Measurements from ENCODE around the gene ZNF892. TPM values are rescaled to one million over a fixed set of nuclear protein-coding genes. Genes with fewer than 3 reads are reported as not detected.
"Not testable (repeated sequence)": the region's sequence is repeated elsewhere in the genome, so short reads cannot be mapped to it uniquely, and the experiment has no call there.

ZNF892 gene
- total and polyA plus RNA-seq, 2 of the 13 experiments (the other 11 are each of a cell fraction or from before 2014, with no cell fraction given) = not detected

DNA sequence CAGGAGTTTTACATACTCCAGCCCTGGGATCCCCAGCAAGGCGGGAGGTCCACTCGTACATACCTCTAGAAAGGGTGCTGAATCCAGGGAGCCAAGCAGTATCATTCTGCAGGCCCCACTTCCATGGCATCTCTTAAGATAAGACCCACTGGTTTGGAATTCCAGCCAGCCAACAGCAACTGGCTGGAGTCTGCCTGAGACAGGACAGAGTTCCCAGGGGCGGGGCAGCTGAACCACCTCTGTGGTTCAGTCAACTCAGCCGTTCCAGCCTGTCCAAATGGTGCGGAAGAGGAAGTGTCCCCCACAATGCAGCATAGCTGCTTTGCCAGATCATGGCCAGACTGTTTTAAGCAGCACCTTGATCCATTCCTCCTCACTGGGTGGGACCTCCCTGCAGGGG, 33.2 kb downstream of the ZNF892 start:
- intact Hi-C loops (cut with micrococcal nuclease; ENCODE audit: unreplicated experiment) = no loop called here
- FAIRE-seq (no peak), ATAC-seq (no peak), DNase-seq (ENCODE audit: low spot score) (no peak)
- H3K4me3 ChIP-seq (replicated peaks in 1 of 3; ENCODE audit: insufficient read depth in 1 of 3, low read depth in 2 of 3, low read length in 3 of 3) = no peak overlapping the region
- no peak overlapping the region for H3K9ac ChIP-seq (ENCODE audit: insufficient read depth, low read depth, low read length)
- CTCF ChIA-PET (ENCODE audit: low intra/inter-chr PET ratio, low total read pairs) = no interaction called here
- no peaks in the 10 kb centered on the region; a peak in 1 of 5 replicates for H3K27me3 ChIP-seq (ENCODE audit: control insufficient read depth in 1 of 2, insufficient read depth in 2 of 2, low read length in 2 of 2)
- no peak overlapping the region for H2AFZ ChIP-seq (ENCODE audit: low read length)
- WGBS (ENCODE audit: low lambda C conversion rate) = 41% methylated on average over 3 of the region's 5 CpGs
- no peak for TF ChIP-seq POLR2AphosphoS5 (IDR thresholded peaks at IDR 0.05; ENCODE audit: low read depth, low read length)
- TF ChIP-seq NCOR1 (IDR thresholded peaks at IDR 0.05; ENCODE audit: borderline replicate concordance, low read length) = no peak
- no peak for TF ChIP-seq SYNCRIP (IDR thresholded peaks at IDR 0.05; ENCODE audit: insufficient read depth, low read depth, low read length)
- no peak for TF ChIP-seq ZFAT (CRISPR knock-in tag; conservative IDR thresholded peaks at IDR 0.05)
- TF ChIP-seq, protein P1, sequence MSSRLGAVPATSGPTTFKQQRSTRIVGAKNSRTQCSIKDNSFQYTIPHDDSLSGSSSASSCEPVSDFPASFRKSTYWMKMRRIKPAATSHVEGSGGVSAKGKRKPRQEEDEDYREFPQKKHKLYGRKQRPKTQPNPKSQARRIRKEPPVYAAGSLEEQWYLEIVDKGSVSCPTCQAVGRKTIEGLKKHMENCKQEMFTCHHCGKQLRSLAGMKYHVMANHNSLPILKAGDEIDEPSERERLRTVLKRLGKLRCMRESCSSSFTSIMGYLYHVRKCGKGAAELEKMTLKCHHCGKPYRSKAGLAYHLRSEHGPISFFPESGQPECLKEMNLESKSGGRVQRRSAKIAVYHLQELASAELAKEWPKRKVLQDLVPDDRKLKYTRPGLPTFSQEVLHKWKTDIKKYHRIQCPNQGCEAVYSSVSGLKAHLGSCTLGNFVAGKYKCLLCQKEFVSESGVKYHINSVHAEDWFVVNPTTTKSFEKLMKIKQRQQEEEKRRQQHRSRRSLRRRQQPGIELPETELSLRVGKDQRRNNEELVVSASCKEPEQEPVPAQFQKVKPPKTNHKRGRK (CRISPR knock-in tag; IDR thresholded peaks at IDR 0.05) = no peak
- TF ChIP-seq EZH2 (conservative IDR thresholded peaks at IDR 0.05; ENCODE audit: low read depth, low read length) = no peak
- TF ChIP-seq ZNF737 (CRISPR knock-in tag; IDR thresholded peaks at IDR 0.05; ENCODE audit: borderline replicate concordance) = no peak
- no peak overlapping the region for H3K27ac ChIP-seq (ENCODE audit: extremely low read length, insufficient read depth, low read length)
- peaks cover 15% of the 10 kb centered on the region for H3K9me3 ChIP-seq (ENCODE audit: low read length)
- POLR2A ChIA-PET = no interaction called here
- no peaks in the 10 kb centered on the region for H3K36me3 ChIP-seq (replicated peaks in 1 of 2; ENCODE audit: control insufficient read depth in 1 of 2, insufficient read depth in 2 of 2, low read length in 2 of 2)
- no TSS peak for BruUV-seq (replicated peaks)
- H3K4me2 ChIP-seq (ENCODE audit: low read depth, low read length) = no peak overlapping the region
- no peaks in the 10 kb centered on the region for H4K20me1 ChIP-seq (ENCODE audit: insufficient read depth, low read length)
- H3K4me1 ChIP-seq (ENCODE audit: insufficient read depth, low read length) = no peaks in the 10 kb centered on the region
- in situ Hi-C loops (cut with HindIII; ENCODE audit: extremely low pct_ligation_motif_present, low pct_unique_long_range_greater_than_20kb) = no loop called here
- no peaks in the 10 kb centered on the region for H3K79me2 ChIP-seq (ENCODE audit: insufficient read depth, low read length)

DNA sequence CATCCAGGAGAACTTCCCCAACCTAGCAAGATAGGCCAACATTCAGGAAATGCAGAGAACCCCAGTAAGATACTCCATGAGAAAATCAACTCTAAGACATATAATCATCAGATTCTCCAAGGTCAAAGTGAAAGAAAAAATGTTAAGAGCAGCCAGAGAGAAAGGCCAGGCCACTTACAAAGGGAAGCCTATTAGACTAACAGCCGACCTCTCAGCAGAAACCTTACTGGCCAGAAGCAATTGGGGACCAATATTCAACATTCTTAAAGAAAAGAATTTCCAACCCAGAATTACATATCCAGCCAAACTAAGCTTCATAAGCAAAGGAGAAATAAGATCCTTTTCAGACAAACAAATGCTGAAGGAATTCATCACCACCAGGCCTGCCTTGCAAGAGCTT, 34.8 kb downstream of the ZNF892 start:
- peaks cover 15% of the 10 kb centered on the region for H3K9me3 ChIP-seq (ENCODE audit: low read length)
- BruUV-seq (replicated peaks); ATAC-seq; intact Hi-C loops (cut with micrococcal nuclease; ENCODE audit: unreplicated experiment); H3K4me2 ChIP-seq (ENCODE audit: low read depth, low read length); H3K4me3 ChIP-seq (replicated peaks in 1 of 3; ENCODE audit: insufficient read depth in 1 of 3, low read depth in 2 of 3, low read length in 3 of 3); in situ Hi-C loops (cut with HindIII; ENCODE audit: extremely low pct_ligation_motif_present, low pct_unique_long_range_greater_than_20kb); H3K36me3 ChIP-seq (replicated peaks in 1 of 2; ENCODE audit: control insufficient read depth in 1 of 2, insufficient read depth in 2 of 2, low read length in 2 of 2); CTCF ChIA-PET (ENCODE audit: low intra/inter-chr PET ratio, low total read pairs); H3K4me1 ChIP-seq (ENCODE audit: insufficient read depth, low read length); H3K79me2 ChIP-seq (ENCODE audit: insufficient read depth, low read length); H3K9ac ChIP-seq (ENCODE audit: insufficient read depth, low read depth, low read length); POLR2A ChIA-PET; H2AFZ ChIP-seq (ENCODE audit: low read length); H3K27ac ChIP-seq (ENCODE audit: extremely low read length, insufficient read depth, low read length); H3K27me3 ChIP-seq (ENCODE audit: control insufficient read depth in 1 of 2, insufficient read depth in 2 of 2, low read length in 2 of 2); FAIRE-seq; H4K20me1 ChIP-seq (ENCODE audit: insufficient read depth, low read length); DNase-seq (ENCODE audit: low spot score): not testable (repeated sequence)
- 4% methylated on average over 1 of the region's 1 CpG for WGBS (ENCODE audit: low lambda C conversion rate)
- TF ChIP-seq ZNF317 (CRISPR knock-in tag; IDR thresholded peaks at IDR 0.05) = peak; percentile 97

Other genes starting within 250 kb of the ZNF892 start
- gene MAL, start 181.8 kb upstream of the ZNF892 start, total RNA-seq (2016; rRNA removed; fragmentation: Illumina TruSeq; extraction: Trizol) = not detected in 2 replicates
- gene MAL, start 181.8 kb upstream of the ZNF892 start, polyA plus RNA-seq (2011; rRNA removed) = not detected in 2 replicates
- gene MRPS5, start 85.7 kb upstream of the ZNF892 start, total RNA-seq (2016; rRNA removed; fragmentation: Illumina TruSeq; extraction: Trizol) = 98.8 and 102 TPM in 2 replicates
- gene MRPS5, start 85.7 kb upstream of the ZNF892 start, polyA plus RNA-seq (2011; rRNA removed) = 125 and 134 TPM in 2 replicates
- gene ZNF514, start 47.7 kb upstream of the ZNF892 start, total RNA-seq (2016; rRNA removed; fragmentation: Illumina TruSeq; extraction: Trizol) = 12.4 and 15.2 TPM in 2 replicates
- gene ZNF514, start 47.7 kb upstream of the ZNF892 start, polyA plus RNA-seq (2011; rRNA removed) = 18.7 and 20.1 TPM in 2 replicates
- 6.1 and 8.5 TPM in 2 replicates for gene ZNF2, start 41.7 kb upstream of the ZNF892 start, total RNA-seq (2016; rRNA removed; fragmentation: Illumina TruSeq; extraction: Trizol)
- 4.3 and 4.4 TPM in 2 replicates for gene ZNF2, start 41.7 kb upstream of the ZNF892 start, polyA plus RNA-seq (2011; rRNA removed)
- gene PROM2, start 66.9 kb downstream of the ZNF892 start, total RNA-seq (2016; rRNA removed; fragmentation: Illumina TruSeq; extraction: Trizol) = not detected in 2 replicates
- gene PROM2, start 66.9 kb downstream of the ZNF892 start, polyA plus RNA-seq (2011; rRNA removed) = not detected in 2 replicates
- not detected in 2 replicates for gene KCNIP3, start 89.8 kb downstream of the ZNF892 start, total RNA-seq (2016; rRNA removed; fragmentation: Illumina TruSeq; extraction: Trizol)
- gene KCNIP3, start 89.8 kb downstream of the ZNF892 start, polyA plus RNA-seq (2011; rRNA removed) = not detected in 2 replicates
- gene FAHD2A, start 195.2 kb downstream of the ZNF892 start, total RNA-seq (2016; rRNA removed; fragmentation: Illumina TruSeq; extraction: Trizol) = 44.2 and 48.4 TPM in 2 replicates
- gene FAHD2A, start 195.2 kb downstream of the ZNF892 start, polyA plus RNA-seq (2011; rRNA removed) = 34.0 and 41.8 TPM in 2 replicates